ENCODE measurements around the gene SLC18B1.

The SLC18B1 gene

GRCh38 chr6:132750455-132751248 is 47.8 kb downstream of the SLC18B1 start:
- in situ Hi-C loops (cut with MboI; ENCODE audit: low pct_unique_long_range_greater_than_20kb, low sequenced_read_pairs, unreplicated experiment) = loop anchor here (25.0 kb wide), 1 partner anchor 463 kb away; no protein-coding TSS in a partner anchor

GRCh38 chr6:132749111-132749510 is 49.3 kb downstream of the SLC18B1 start:
- no peak for DNase-seq (ENCODE audit: low spot score)
- in situ Hi-C loops (cut with MboI; ENCODE audit: low pct_unique_long_range_greater_than_20kb, low sequenced_read_pairs, unreplicated experiment) = no loop called here
- TF ChIP-seq CTCF (IDR thresholded peaks at IDR 0.05; ENCODE audit: extremely low read depth, insufficient read depth, missing control alignments) = no peak

More at GRCh38 chr6:132750455-132751248, 47.8 kb downstream of the SLC18B1 start:
- no peak for TF ChIP-seq CTCF (IDR thresholded peaks at IDR 0.05; ENCODE audit: extremely low read depth, insufficient read depth, missing control alignments)
- DNase-seq (ENCODE audit: low spot score) = peak; percentile 30

GRCh38 chr6:132748446-132748845 is 50.0 kb downstream of the SLC18B1 start:
- TF ChIP-seq CTCF (IDR thresholded peaks at IDR 0.05; ENCODE audit: extremely low read depth, insufficient read depth, missing control alignments) = no peak
- in situ Hi-C loops (cut with MboI; ENCODE audit: low pct_unique_long_range_greater_than_20kb, low sequenced_read_pairs, unreplicated experiment) = no loop called here
- no peak for DNase-seq (ENCODE audit: low spot score)

GRCh38 chr6:132746048-132746447 is 52.4 kb downstream of the SLC18B1 start:
- no peak for TF ChIP-seq CTCF (IDR thresholded peaks at IDR 0.05; ENCODE audit: extremely low read depth, insufficient read depth, missing control alignments)
- no peak for DNase-seq (ENCODE audit: low spot score)
- in situ Hi-C loops (cut with MboI; ENCODE audit: low pct_unique_long_range_greater_than_20kb, low sequenced_read_pairs, unreplicated experiment) = no loop called here

GRCh38 chr6:132742495-132742894 is 55.9 kb downstream of the SLC18B1 start:
- DNase-seq (ENCODE audit: low spot score) = no peak
- in situ Hi-C loops (cut with MboI; ENCODE audit: low pct_unique_long_range_greater_than_20kb, low sequenced_read_pairs, unreplicated experiment) = no loop called here
- no peak for TF ChIP-seq CTCF (IDR thresholded peaks at IDR 0.05; ENCODE audit: extremely low read depth, insufficient read depth, missing control alignments)

GRCh38 chr6:132741281-132741680 is 57.2 kb downstream of the SLC18B1 start:
- TF ChIP-seq CTCF (IDR thresholded peaks at IDR 0.05; ENCODE audit: extremely low read depth, insufficient read depth, missing control alignments) = no peak
- in situ Hi-C loops (cut with MboI; ENCODE audit: low pct_unique_long_range_greater_than_20kb, low sequenced_read_pairs, unreplicated experiment) = no loop called here
- DNase-seq (ENCODE audit: low spot score) = no peak
